ENCODE measurements around the gene OTOS. TPM values are rescaled to one million over a fixed set of nuclear protein-coding genes. Genes with fewer than 3 reads are reported as not detected.

Gene OTOS
- total and polyA plus RNA-seq, 9 of the 15 experiments (the other 6 are each of a cell fraction or from before 2014, with no cell fraction given): not detected

DNA sequence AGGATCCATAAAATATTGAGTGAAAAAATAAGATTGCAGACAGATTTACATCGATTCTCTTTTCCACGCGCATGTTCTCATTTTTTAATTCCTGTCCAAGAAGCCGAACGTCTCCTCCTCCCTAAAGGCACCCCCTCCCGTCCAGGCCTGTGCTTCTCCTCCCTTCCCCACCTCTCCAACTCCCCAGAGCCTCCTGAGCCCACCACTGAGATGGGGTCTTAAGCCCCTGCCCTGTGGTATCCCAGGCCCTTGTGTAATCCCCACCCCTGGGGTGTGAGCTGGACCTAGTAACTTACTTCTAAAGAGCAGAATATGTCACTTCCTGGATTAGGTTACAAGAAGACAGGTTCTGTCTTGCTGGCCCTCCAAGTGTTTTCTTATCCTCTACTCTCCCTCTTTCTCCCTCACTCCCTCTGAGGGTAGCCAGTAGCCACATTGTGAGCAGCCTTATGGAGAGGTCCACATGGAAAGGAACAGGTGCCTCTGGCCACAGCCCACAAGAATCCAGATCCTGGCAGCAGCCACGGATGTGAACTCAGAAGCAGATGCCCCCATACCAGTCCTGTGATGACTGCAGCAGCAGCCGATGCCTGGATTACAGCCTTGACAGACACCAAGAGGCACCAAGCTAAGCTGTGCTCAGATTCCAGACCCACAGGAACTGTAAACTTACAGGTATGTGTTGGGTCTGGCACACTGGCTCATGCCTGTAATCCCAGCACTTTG, 39.6 kb upstream of the OTOS start:
- Histone ChIP-seq H3K4me1 (replicated peaks in 1 of 2; ENCODE audit: control insufficient read depth in 2 of 2, insufficient read depth in 2 of 2, low read length in 2 of 2) (no peaks in the 10 kb centered on the region), H3K4me3 (no peak overlapping the region), H3K9me1 (ENCODE audit: control insufficient read depth, insufficient read depth, low read length) (no peaks in the 10 kb centered on the region), H3K79me2 (ENCODE audit: control insufficient read depth, insufficient read depth, low read length) (no peaks in the 10 kb centered on the region), H4K20me1 (replicated peaks; ENCODE audit: control insufficient read depth, insufficient read depth, low read length) (no peaks in the 10 kb centered on the region), H3K27me3 (ENCODE audit: control insufficient read depth in 2 of 2, insufficient read depth in 2 of 2, low read length in 2 of 2) (peaks cover 0 to 18% of the 10 kb centered on the region in 2 experiments; a peak in 2 of 5 replicates), H3K27ac (ENCODE audit: extremely low read depth, low read depth, low read length) (no peak overlapping the region), H3K4me2 (ENCODE audit: insufficient read depth, low read length) (no peak overlapping the region), H3K9ac (ENCODE audit: insufficient read depth in 1 of 2, low read depth in 2 of 2, low read length in 2 of 2) (no peak overlapping the region), H3K36me3 (ENCODE audit: control insufficient read depth, insufficient read depth, low read length) (no peaks in the 10 kb centered on the region), H3K9me3 (replicated peaks; ENCODE audit: control insufficient read depth, insufficient read depth, low read depth, low read length) (no peaks in the 10 kb centered on the region), H2AFZ (ENCODE audit: low read depth, low read length) (no peak overlapping the region)
- CTCF ChIA-PET (ENCODE audit: low intra/inter-chr PET ratio): no interaction called here
- intact Hi-C loops (cut with micrococcal nuclease) (no loop called here), in situ Hi-C loops (cut with MboI) (no loop called here)
- DNase-seq (ENCODE audit: extremely low read depth in 1 of 4, low spot score in 3 of 4): no peak
- no TSS peak for BruUV-seq (replicated peaks)
- TF ChIP-seq ZKSCAN3 (CRISPR knock-in tag; IDR thresholded peaks at IDR 0.05): no peak
- no peak for TF ChIP-seq ZNF785 (CRISPR knock-in tag; IDR thresholded peaks at IDR 0.05)
- no peak for TF ChIP-seq SPI1 (IDR thresholded peaks at IDR 0.05; ENCODE audit: borderline replicate concordance, low read depth, low read length)
- TF ChIP-seq FOXJ3 (CRISPR knock-in tag; IDR thresholded peaks at IDR 0.05): no peak
- no peak for TF ChIP-seq LCOR (CRISPR knock-in tag; IDR thresholded peaks at IDR 0.05)
- TF ChIP-seq YY1 (IDR thresholded peaks at IDR 0.05; ENCODE audit: borderline replicate concordance in 1 of 3, control insufficient read depth in 1 of 3, extremely low read depth in 1 of 3, insufficient read depth in 3 of 3, insufficient read length in 1 of 3, insufficient replicate concordance in 2 of 3, low read depth in 1 of 3, low read length in 2 of 3): no peak
- no peak for TF ChIP-seq ARID4B (CRISPR knock-in tag; IDR thresholded peaks at IDR 0.05)
- TF ChIP-seq TCF7L2 (IDR thresholded peaks at IDR 0.05; ENCODE audit: low read depth, low read length): no peak
- TF ChIP-seq CHD4 (IDR thresholded peaks at IDR 0.05; ENCODE audit: insufficient read depth, insufficient replicate concordance, low read depth, low read length, poor library complexity, severe bottlenecking): no peak
- TF ChIP-seq ESRRB (CRISPR knock-in tag; IDR thresholded peaks at IDR 0.05; ENCODE audit: borderline replicate concordance): no peak
- TF ChIP-seq XRCC5 (IDR thresholded peaks at IDR 0.05; ENCODE audit: low read depth, low read length): no peak
- TF ChIP-seq NBN (IDR thresholded peaks at IDR 0.05; ENCODE audit: low read depth): no peak
- no peak for TF ChIP-seq SMARCE1 (IDR thresholded peaks at IDR 0.05)
- TF ChIP-seq PTBP1 (IDR thresholded peaks at IDR 0.05; ENCODE audit: low read depth, low read length): no peak
- no peak for TF ChIP-seq RUNX1 (IDR thresholded peaks at IDR 0.05; ENCODE audit: low read depth)
- TF ChIP-seq CBX3 (IDR thresholded peaks at IDR 0.05; ENCODE audit: borderline replicate concordance in 1 of 2, low read length in 2 of 2): no peak
- FAIRE-seq: no peak
- POLR2A ChIA-PET: interaction anchor here (0.8 kb wide), 1 partner anchor 68 kb away, joined by 4 read pairs; no protein-coding TSS in a partner anchor
- 6% methylated on average over 8 of the region's 8 CpGs for WGBS (ENCODE audit: insufficient coverage, low coverage, missing lambda C conversion rate)
- ATAC-seq: no peak
